Astrocyte of the cerebellum (primary cell): ENCODE measurements around the gene ADTRP.
"Not testable (repeated sequence)": the region's sequence is repeated elsewhere in the genome, so short reads cannot be mapped to it uniquely, and the experiment has no call there.

Experiments
- DNase-seq: peaks from one replicate; pipeline ENCODE4 v3.0.0-alpha.2; 2011; ENCODE audit warnings: low read depth
- H3K4me3 ChIP-seq: 2 replicates; pipeline ENCODE4 v1.5.1; 2011; ENCODE audit warnings: mild to moderate bottlenecking, low read depth, low read length, moderate library complexity
- in situ Hi-C: cut with HindIII; loops from 2 replicates; pipeline ENCODE4 v1.10.0; 2017; ENCODE audit warnings: low sequenced_read_pairs
- TF ChIP-seq, protein P1 (sequence below): IDR thresholded peaks from 2 replicates; pipeline ENCODE4 v1.5.1; 2012; ENCODE audit warnings: low read length, low read depth, moderate library complexity, mild to moderate bottlenecking; ENCODE audit errors: missing control alignments

ADTRP gene

GRCh38 chr6:11702089-11702488 is 76.5 kb downstream of the ADTRP start:
- no peak overlapping the region for H3K4me3 ChIP-seq
- TF ChIP-seq, protein P1, sequence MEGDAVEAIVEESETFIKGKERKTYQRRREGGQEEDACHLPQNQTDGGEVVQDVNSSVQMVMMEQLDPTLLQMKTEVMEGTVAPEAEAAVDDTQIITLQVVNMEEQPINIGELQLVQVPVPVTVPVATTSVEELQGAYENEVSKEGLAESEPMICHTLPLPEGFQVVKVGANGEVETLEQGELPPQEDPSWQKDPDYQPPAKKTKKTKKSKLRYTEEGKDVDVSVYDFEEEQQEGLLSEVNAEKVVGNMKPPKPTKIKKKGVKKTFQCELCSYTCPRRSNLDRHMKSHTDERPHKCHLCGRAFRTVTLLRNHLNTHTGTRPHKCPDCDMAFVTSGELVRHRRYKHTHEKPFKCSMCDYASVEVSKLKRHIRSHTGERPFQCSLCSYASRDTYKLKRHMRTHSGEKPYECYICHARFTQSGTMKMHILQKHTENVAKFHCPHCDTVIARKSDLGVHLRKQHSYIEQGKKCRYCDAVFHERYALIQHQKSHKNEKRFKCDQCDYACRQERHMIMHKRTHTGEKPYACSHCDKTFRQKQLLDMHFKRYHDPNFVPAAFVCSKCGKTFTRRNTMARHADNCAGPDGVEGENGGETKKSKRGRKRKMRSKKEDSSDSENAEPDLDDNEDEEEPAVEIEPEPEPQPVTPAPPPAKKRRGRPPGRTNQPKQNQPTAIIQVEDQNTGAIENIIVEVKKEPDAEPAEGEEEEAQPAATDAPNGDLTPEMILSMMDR: no peak
- in situ Hi-C loops: no loop called here
- DNase-seq: no peak

DNA sequence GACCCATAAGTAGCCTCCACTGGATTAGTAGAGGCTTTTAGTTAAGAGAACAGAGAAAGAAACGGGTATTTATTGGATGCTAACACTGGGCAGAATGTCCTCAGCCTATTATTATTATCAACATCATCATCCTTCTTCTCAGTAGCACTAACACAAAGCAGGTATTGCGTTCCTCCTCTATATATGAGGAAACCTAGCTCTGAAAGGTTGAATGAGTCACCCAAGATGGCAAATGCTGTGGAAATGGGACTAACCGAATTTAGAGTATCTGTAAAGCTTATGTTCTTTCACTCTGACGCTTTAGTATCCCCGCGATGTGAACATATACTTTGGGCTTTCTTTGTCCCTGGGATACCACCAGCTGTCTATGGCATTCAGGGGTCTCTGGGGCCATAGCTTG is 77.0 kb downstream of the ADTRP start:
- in situ Hi-C loops: no loop called here
- no peak for DNase-seq
- H3K4me3 ChIP-seq: no peak overlapping the region
- TF ChIP-seq, protein P1: no peak

- TF ChIP-seq, protein P1: peak; percentile 25
- DNase-seq: peak; percentile 54
- no peak overlapping the region for H3K4me3 ChIP-seq
- in situ Hi-C loops: no loop called here
These were observed 78.4 kb downstream of the ADTRP start for GRCh38 chr6:11700118-11700718.

- DNase-seq: no peak
- in situ Hi-C loops: no loop called here
- H3K4me3 ChIP-seq: no peak overlapping the region
- TF ChIP-seq, protein P1: no peak
These were observed 79.0 kb downstream of the ADTRP start for GRCh38 chr6:11699576-11699975.

GRCh38 chr6:11692451-11693376 is 85.9 kb downstream of the ADTRP start:
- TF ChIP-seq, protein P1: no peak
- in situ Hi-C loops: no loop called here
- DNase-seq: no peak
- no peak overlapping the region for H3K4me3 ChIP-seq

- no peak for DNase-seq
- no peak overlapping the region for H3K4me3 ChIP-seq
- TF ChIP-seq, protein P1: no peak
- in situ Hi-C loops: no loop called here
These were observed 88.8 kb downstream of the ADTRP start for GRCh38 chr6:11689847-11690246.

GRCh38 chr6:11689400-11689799 is 89.2 kb downstream of the ADTRP start:
- H3K4me3 ChIP-seq, DNase-seq, in situ Hi-C loops: not testable (repeated sequence)
